HepG2 (cell line): ENCODE results near the gene MYRIP. TPM values are rescaled to one million over a fixed set of nuclear protein-coding genes. Genes with fewer than 3 reads are reported as not detected.
"Not testable (repeated sequence)": the region's sequence is repeated elsewhere in the genome, so short reads cannot be mapped to it uniquely, and the experiment has no call there.

Source experiments
- ATAC-seq: fragments of 200-7000 bp; cut with Tn5 transposase; 3 replicates; pipeline ENCODE4 v1.9.1; 2020; ENCODE audit warnings: mild to moderate bottlenecking, moderate library complexity
- BruUV-seq: library from RNA; stranded (reverse); fragments of 400-500 nt; replicated peaks from 2 replicates; lab custom pipeline; 2021; lab: Mats Ljungman, UMichigan
- CTCF ChIA-PET: fragments of 300-600 bp; formaldehyde crosslinking; extraction: SDS; loops from one replicate; lab custom pipeline; 2021; ENCODE audit warnings: low total read pairs, inconsistent platforms, low intra/inter-chr PET ratio; lab: Yijun Ruan, JAX
- POLR2A ChIA-PET: fragments of 350-600 bp; sonication (Branson Sonifier 250); formaldehyde crosslinking; loops from one replicate; lab custom pipeline; 2020; ENCODE audit warnings: antibody characterized with exemption, inconsistent platforms; lab: Yijun Ruan, JAX
- DNase-seq: peaks from one replicate; pipeline ENCODE4 v3.0.0-alpha.2; 2015; ENCODE audit warnings: low spot score
- FAIRE-seq: peaks from 3 replicates; lab custom pipeline; 2011; peaks lifted over from hg19 to GRCh38; lab: Jason Lieb, UNC
- H2AFZ ChIP-seq: one replicate; pipeline ENCODE4 v1.6.1; 2011; ENCODE audit warnings: low read length, inconsistent platforms
- H3K27ac ChIP-seq: fragments of 300-600 bp; 3 replicates; pipeline ENCODE4 v1.8.0; 2011; ENCODE audit warnings: mixed run types, mild to moderate bottlenecking, mixed read lengths, low read length, inconsistent platforms; ENCODE audit not compliant: insufficient read depth; ENCODE audit errors: extremely low read length
- H3K27me3 ChIP-seq, 2 experiments: fragments of 200-600 bp in 1 of 2; 2 replicates in 1 of 2; 3 replicates in 1 of 2; pipeline versions ENCODE4 v1.6.0 to v1.8.0; 2011; ENCODE audit warnings: low read length in 2 of 2, mild to moderate bottlenecking in 2 of 2, moderate library complexity in 2 of 2, inconsistent platforms in 1 of 2; ENCODE audit not compliant: insufficient read depth in 2 of 2, control insufficient read depth in 1 of 2
- H3K36me3 ChIP-seq, 2 experiments: fragments of 200-600 bp in 1 of 2; replicated peaks in 1 of 2; 2 replicates in 1 of 2; 3 replicates in 1 of 2; pipeline versions ENCODE4 v1.5.1 to v1.8.0; 2011; ENCODE audit warnings: low read length in 2 of 2, inconsistent platforms in 1 of 2; ENCODE audit not compliant: insufficient read depth in 2 of 2, control insufficient read depth in 1 of 2
- H3K4me1 ChIP-seq: 2 replicates; pipeline ENCODE4 v1.5.1; 2012; ENCODE audit warnings: low read length, inconsistent platforms; ENCODE audit not compliant: insufficient read depth
- H3K4me2 ChIP-seq: 2 replicates; pipeline ENCODE4 v1.6.0; 2011; ENCODE audit warnings: low read depth, low read length, inconsistent platforms
- H3K4me3 ChIP-seq, 3 experiments: fragments of 200-600 bp in 1 of 3; sonication (generic), shearing (Covaris generic) in 1 of 3; replicated peaks in 1 of 3; 2 replicates each; pipeline ENCODE4 v1.5.1; 2011 to 2016; ENCODE audit warnings: low read length in 3 of 3, inconsistent platforms in 2 of 3, low read depth in 2 of 3, mild to moderate bottlenecking in 2 of 3, control low read depth in 1 of 3, mixed read lengths in 1 of 3; ENCODE audit not compliant: insufficient read depth in 1 of 3
- H3K79me2 ChIP-seq: one replicate; pipeline ENCODE4 v1.6.1; 2011; ENCODE audit warnings: low read length, inconsistent platforms; ENCODE audit not compliant: insufficient read depth
- H3K9ac ChIP-seq: 2 replicates; pipeline ENCODE4 v1.6.0; 2011; ENCODE audit warnings: mild to moderate bottlenecking, low read depth, low read length, inconsistent platforms; ENCODE audit not compliant: insufficient read depth
- H3K9me3 ChIP-seq: 2 replicates; pipeline ENCODE4 v1.5.1; 2012; ENCODE audit warnings: mild to moderate bottlenecking, low read length
- H4K20me1 ChIP-seq: 2 replicates; pipeline ENCODE4 v1.6.0; 2011; ENCODE audit warnings: inconsistent platforms, mild to moderate bottlenecking, low read length, moderate library complexity; ENCODE audit not compliant: insufficient read depth
- HNRNPL ChIP-seq: fragments of 200-400 bp; formaldehyde crosslinking; IDR thresholded peaks from 2 replicates; pipeline ENCODE4 v1.6.1; 2017; ENCODE audit warnings: mild to moderate bottlenecking, low read depth, low read length
- PHF5A ChIP-seq: IDR thresholded peaks from one replicate; pipeline ENCODE4 v1.6.1; 2018; ENCODE audit warnings: low read depth, missing genetic modification reagents; ENCODE audit not compliant: unreplicated experiment
- WGBS: methylation state at CpG from one replicate; pipeline ENCODE4 v1.1.6; 2017; ENCODE audit warnings: low lambda C conversion rate; 5-methylcytosine and 5-hydroxymethylcytosine counted together
- in situ Hi-C: cut with HindIII; loops from 2 replicates; pipeline ENCODE4 v1.10.0; 2017; ENCODE audit warnings: low pct_unique_long_range_greater_than_20kb; ENCODE audit not compliant: extremely low pct_ligation_motif_present
- intact Hi-C: fragments of 100-400 bp; cut with micrococcal nuclease; formaldehyde crosslinking; loops from one replicate; pipeline ENCODE4 v1.10.0; 2022; ENCODE audit not compliant: unreplicated experiment
- polyA plus RNA-seq, 8 experiments: library from polyadenylated mRNA; depleted of rRNA in 3 of 8; stranded (reverse) in 7 of 8; unstranded in 1 of 8; fragments of >200 nt; fragmentation: Illumina TruSeq in 4 of 8; extraction: Trizol in 4 of 8; gene quantifications; 2 replicates each; pipeline versions ENCODE4 v1.2.1 to v1.2.3, GENCODE V29; 2011 to 2016; ENCODE audit warnings: low read depth in 4 of 8, missing spikeins in 1 of 8, mixed read lengths in 1 of 8; ENCODE audit not compliant: insufficient read depth in 1 of 8
- total RNA-seq, 5 experiments: library from RNA; depleted of rRNA; stranded (reverse); fragments of >200 nt; fragmentation: Illumina TruSeq; extraction: Trizol; gene quantifications; 2 replicates each; pipeline ENCODE4 v1.2.3, GENCODE V29; 2016; ENCODE audit warnings: low read depth in 1 of 5
- TF ChIP-seq, protein P1 (sequence below): sonication (generic); formaldehyde crosslinking; IDR thresholded peaks from 2 replicates; pipeline ENCODE4 v1.9.0; 2021; ENCODE audit warnings: missing genetic modification reagents, mild to moderate bottlenecking, borderline replicate concordance
- TF ChIP-seq, protein P2 (sequence below): sonication (generic); formaldehyde crosslinking; conservative IDR thresholded peaks from 2 replicates; pipeline ENCODE4 v1.8.0; 2022; ENCODE audit warnings: missing genetic modification reagents
- TF ChIP-seq, protein P3 (sequence below): sonication (generic); formaldehyde crosslinking; IDR thresholded peaks from 2 replicates; pipeline ENCODE4 v1.4.0; 2020; ENCODE audit warnings: missing genetic modification reagents

MYRIP gene
- total and polyA plus RNA-seq, 2 of the 13 experiments (the other 11 are each of a cell fraction or from before 2014, with no cell fraction given): 0.64 to 0.84 TPM

DNA sequence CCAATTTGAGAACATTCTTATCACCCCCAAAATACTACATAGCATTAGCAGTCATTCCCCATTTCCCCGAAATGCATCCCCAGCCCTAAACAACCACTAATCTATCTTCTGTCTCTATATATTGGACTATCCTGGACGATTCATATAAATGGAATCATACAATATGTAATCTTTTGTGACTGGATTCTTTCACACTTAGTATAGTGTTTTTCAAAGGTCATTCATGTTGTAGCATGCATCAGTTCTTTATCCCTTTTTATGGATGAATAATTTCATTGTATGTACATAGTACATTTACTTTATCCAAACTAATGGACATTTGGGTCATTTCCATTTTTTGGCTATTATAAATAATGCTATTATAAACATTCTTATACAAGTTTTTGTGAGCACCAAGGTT is 472.6 kb downstream of the MYRIP start (continued):
- TF ChIP-seq, protein P1, sequence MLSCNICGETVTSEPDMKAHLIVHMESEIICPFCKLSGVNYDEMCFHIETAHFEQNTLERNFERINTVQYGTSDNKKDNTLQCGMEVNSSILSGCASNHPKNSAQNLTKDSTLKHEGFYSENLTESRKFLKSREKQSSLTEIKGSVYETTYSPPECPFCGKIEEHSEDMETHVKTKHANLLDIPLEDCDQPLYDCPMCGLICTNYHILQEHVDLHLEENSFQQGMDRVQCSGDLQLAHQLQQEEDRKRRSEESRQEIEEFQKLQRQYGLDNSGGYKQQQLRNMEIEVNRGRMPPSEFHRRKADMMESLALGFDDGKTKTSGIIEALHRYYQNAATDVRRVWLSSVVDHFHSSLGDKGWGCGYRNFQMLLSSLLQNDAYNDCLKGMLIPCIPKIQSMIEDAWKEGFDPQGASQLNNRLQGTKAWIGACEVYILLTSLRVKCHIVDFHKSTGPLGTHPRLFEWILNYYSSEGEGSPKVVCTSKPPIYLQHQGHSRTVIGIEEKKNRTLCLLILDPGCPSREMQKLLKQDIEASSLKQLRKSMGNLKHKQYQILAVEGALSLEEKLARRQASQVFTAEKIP (CRISPR knock-in tag): no peak
- TF ChIP-seq PHF5A (no peak), HNRNPL (no peak)
- TF ChIP-seq, protein P2, sequence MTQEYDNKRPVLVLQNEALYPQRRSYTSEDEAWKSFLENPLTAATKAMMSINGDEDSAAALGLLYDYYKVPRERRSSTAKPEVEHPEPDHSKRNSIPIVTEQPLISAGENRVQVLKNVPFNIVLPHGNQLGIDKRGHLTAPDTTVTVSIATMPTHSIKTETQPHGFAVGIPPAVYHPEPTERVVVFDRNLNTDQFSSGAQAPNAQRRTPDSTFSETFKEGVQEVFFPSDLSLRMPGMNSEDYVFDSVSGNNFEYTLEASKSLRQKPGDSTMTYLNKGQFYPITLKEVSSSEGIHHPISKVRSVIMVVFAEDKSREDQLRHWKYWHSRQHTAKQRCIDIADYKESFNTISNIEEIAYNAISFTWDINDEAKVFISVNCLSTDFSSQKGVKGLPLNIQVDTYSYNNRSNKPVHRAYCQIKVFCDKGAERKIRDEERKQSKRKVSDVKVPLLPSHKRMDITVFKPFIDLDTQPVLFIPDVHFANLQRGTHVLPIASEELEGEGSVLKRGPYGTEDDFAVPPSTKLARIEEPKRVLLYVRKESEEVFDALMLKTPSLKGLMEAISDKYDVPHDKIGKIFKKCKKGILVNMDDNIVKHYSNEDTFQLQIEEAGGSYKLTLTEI (CRISPR knock-in tag): no peak
- TF ChIP-seq, protein P3, sequence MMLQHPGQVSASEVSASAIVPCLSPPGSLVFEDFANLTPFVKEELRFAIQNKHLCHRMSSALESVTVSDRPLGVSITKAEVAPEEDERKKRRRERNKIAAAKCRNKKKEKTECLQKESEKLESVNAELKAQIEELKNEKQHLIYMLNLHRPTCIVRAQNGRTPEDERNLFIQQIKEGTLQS (CRISPR knock-in tag): no peak

DNA sequence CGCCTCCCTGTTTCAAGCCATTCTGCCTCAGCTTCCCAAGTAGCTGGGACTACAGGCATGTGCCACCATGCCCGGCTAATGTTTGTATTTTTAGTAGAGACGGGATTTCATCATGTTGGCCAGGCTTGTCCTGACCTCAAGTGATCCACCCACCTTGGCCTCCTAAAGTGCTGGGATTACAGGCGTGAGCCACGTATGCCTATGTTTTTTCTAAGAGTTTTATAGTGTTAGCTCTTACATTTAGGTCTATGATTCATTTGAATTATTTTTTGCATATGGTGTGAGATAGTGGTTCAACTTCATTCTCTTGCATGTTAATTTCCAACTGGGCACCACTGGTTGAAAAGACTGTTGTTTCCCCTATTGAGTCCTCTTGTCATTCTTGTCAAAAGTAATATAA is 473.6 kb downstream of the MYRIP start:
- H3K27ac ChIP-seq, H3K4me1 ChIP-seq, FAIRE-seq, H3K27me3 ChIP-seq, CTCF ChIA-PET, H3K9me3 ChIP-seq, H3K36me3 ChIP-seq, POLR2A ChIA-PET, BruUV-seq, H3K9ac ChIP-seq, ATAC-seq, H3K79me2 ChIP-seq, DNase-seq, H3K4me3 ChIP-seq, H2AFZ ChIP-seq, intact Hi-C loops, in situ Hi-C loops, H3K4me2 ChIP-seq, H4K20me1 ChIP-seq: not testable (repeated sequence)
- 27% methylated on average over 5 of the region's 5 CpGs for WGBS
